HepG2 (cell line): Measurements from ENCODE around the gene NUTF2. TPM values are rescaled to one million over a fixed set of nuclear protein-coding genes. Genes with fewer than 3 reads are reported as not detected.
A peak's percentile ranks its signal among the peaks of the same experiment; 100 is the strongest.

Experiments
- ATF5 ChIP-seq: sonication (generic); formaldehyde crosslinking; IDR thresholded peaks from 2 replicates; pipeline ENCODE4 v1.4.0; 2020; ENCODE audit warnings: mild to moderate bottlenecking, low read depth, missing genetic modification reagents
- CCDC6 ChIP-seq: sonication (generic); formaldehyde crosslinking; IDR thresholded peaks from 2 replicates; pipeline ENCODE4 v1.8.1; 2022; ENCODE audit warnings: mild to moderate bottlenecking, missing genetic modification reagents, moderate library complexity
- CREB3 ChIP-seq: sonication (generic); formaldehyde crosslinking; IDR thresholded peaks from 2 replicates; pipeline ENCODE4 v1.5.0; 2020; ENCODE audit warnings: missing genetic modification reagents
- DR1 ChIP-seq: sonication (generic); formaldehyde crosslinking; IDR thresholded peaks from 2 replicates; pipeline ENCODE4 v1.8.0; 2021; ENCODE audit warnings: mild to moderate bottlenecking, missing genetic modification reagents, inconsistent platforms
- DZIP1 ChIP-seq: sonication (generic); formaldehyde crosslinking; IDR thresholded peaks from 2 replicates; pipeline ENCODE4 v1.5.0; 2020; ENCODE audit warnings: mild to moderate bottlenecking, missing genetic modification reagents
- KDM5A ChIP-seq: fragments of 200-600 bp; sonication (generic); IDR thresholded peaks from 2 replicates; pipeline ENCODE4 v1.7.0; 2018; ENCODE audit warnings: antibody characterized with exemption, mild to moderate bottlenecking, low read length, borderline replicate concordance
- MYNN ChIP-seq: sonication (generic); formaldehyde crosslinking; IDR thresholded peaks from 2 replicates; pipeline ENCODE4 v1.4.0; 2020; ENCODE audit warnings: mild to moderate bottlenecking, low read depth, missing genetic modification reagents
- NFIB ChIP-seq: sonication (generic); formaldehyde crosslinking; IDR thresholded peaks from 2 replicates; pipeline ENCODE4 v1.9.0; 2021; ENCODE audit warnings: missing genetic modification reagents, mild to moderate bottlenecking, borderline replicate concordance
- PATZ1 ChIP-seq: sonication (generic); formaldehyde crosslinking; IDR thresholded peaks from 2 replicates; pipeline ENCODE4 v1.4.0; 2020; ENCODE audit warnings: missing genetic modification reagents
- POGZ ChIP-seq: sonication (generic); formaldehyde crosslinking; IDR thresholded peaks from 2 replicates; pipeline ENCODE4 v1.4.0; 2020; ENCODE audit warnings: mild to moderate bottlenecking, missing genetic modification reagents
- SALL2 ChIP-seq: sonication (generic); formaldehyde crosslinking; IDR thresholded peaks from 2 replicates; pipeline ENCODE4 v1.8.1; 2023; ENCODE audit warnings: mild to moderate bottlenecking, missing genetic modification reagents, inconsistent platforms
- TOE1 ChIP-seq: sonication (generic); formaldehyde crosslinking; IDR thresholded peaks from 2 replicates; pipeline ENCODE4 v1.4.0; 2020; ENCODE audit warnings: mild to moderate bottlenecking, missing genetic modification reagents
- U2AF1 ChIP-seq: fragments of 200-400 bp; formaldehyde crosslinking; optimal IDR thresholded peaks from 2 replicates; pipeline ENCODE3; 2017; ENCODE audit warnings: mild to moderate bottlenecking, low read depth, low read length
- ZFX ChIP-seq: sonication (generic); formaldehyde crosslinking; IDR thresholded peaks from 2 replicates; pipeline ENCODE4 v1.4.0; 2020; ENCODE audit warnings: mild to moderate bottlenecking, low read depth, missing genetic modification reagents, moderate library complexity
- ZMAT3 ChIP-seq: sonication (generic); formaldehyde crosslinking; conservative IDR thresholded peaks from 2 replicates; pipeline ENCODE4 v1.7.0; 2021; ENCODE audit warnings: missing genetic modification reagents
- ZNF20 ChIP-seq: sonication (generic); formaldehyde crosslinking; IDR thresholded peaks from 2 replicates; pipeline ENCODE4 v1.4.0; 2020; ENCODE audit warnings: mild to moderate bottlenecking, moderate library complexity, missing genetic modification reagents
- ZNF225 ChIP-seq: sonication (generic); formaldehyde crosslinking; IDR thresholded peaks from 2 replicates; pipeline ENCODE4 v1.4.0; 2020; ENCODE audit warnings: mild to moderate bottlenecking, missing genetic modification reagents
- ZNF251 ChIP-seq: sonication (generic); formaldehyde crosslinking; IDR thresholded peaks from 2 replicates; pipeline ENCODE4 v1.9.0; 2021; ENCODE audit warnings: mild to moderate bottlenecking, missing genetic modification reagents
- ZNF33A ChIP-seq: sonication (generic); formaldehyde crosslinking; IDR thresholded peaks from 2 replicates; pipeline ENCODE4 v1.5.1; 2020; ENCODE audit warnings: missing genetic modification reagents, mild to moderate bottlenecking, moderate library complexity, borderline replicate concordance
- ZNF432 ChIP-seq: sonication (generic); formaldehyde crosslinking; IDR thresholded peaks from 2 replicates; pipeline ENCODE4 v1.5.0; 2020; ENCODE audit warnings: missing genetic modification reagents, mild to moderate bottlenecking, borderline replicate concordance
- ZNF44 ChIP-seq: sonication (generic); formaldehyde crosslinking; IDR thresholded peaks from 2 replicates; pipeline ENCODE4 v1.5.1; 2020; ENCODE audit warnings: mild to moderate bottlenecking, missing genetic modification reagents
- ZNF564 ChIP-seq: sonication (generic); formaldehyde crosslinking; IDR thresholded peaks from 2 replicates; pipeline ENCODE4 v1.8.1; 2023; ENCODE audit warnings: mild to moderate bottlenecking, missing genetic modification reagents
- ZNF614 ChIP-seq: IDR thresholded peaks from 2 replicates; pipeline ENCODE4 v1.6.1; 2018; ENCODE audit warnings: missing biosample characterization, missing genetic modification reagents, inconsistent platforms, borderline replicate concordance
- ZNF816 ChIP-seq: sonication (generic); formaldehyde crosslinking; IDR thresholded peaks from 2 replicates; pipeline ENCODE4 v1.8.0; 2022; ENCODE audit warnings: missing genetic modification reagents, mild to moderate bottlenecking, borderline replicate concordance
- polyA plus RNA-seq, 8 experiments: library from polyadenylated mRNA; depleted of rRNA in 3 of 8; stranded (reverse) in 7 of 8; unstranded in 1 of 8; fragments of >200 nt; fragmentation: Illumina TruSeq in 4 of 8; extraction: Trizol in 4 of 8; gene quantifications; 2 replicates each; pipeline versions ENCODE4 v1.2.1 to v1.2.3, GENCODE V29; 2011 to 2016; ENCODE audit warnings: low read depth in 4 of 8, missing spikeins in 1 of 8, mixed read lengths in 1 of 8; ENCODE audit not compliant: insufficient read depth in 1 of 8
- total RNA-seq, 5 experiments: library from RNA; depleted of rRNA; stranded (reverse); fragments of >200 nt; fragmentation: Illumina TruSeq; extraction: Trizol; gene quantifications; 2 replicates each; pipeline ENCODE4 v1.2.3, GENCODE V29; 2016; ENCODE audit warnings: low read depth in 1 of 5

Gene NUTF2
- total and polyA plus RNA-seq, 2 of the 13 experiments (the other 11 are each of a cell fraction or from before 2014, with no cell fraction given), result 168 to 214 TPM

GRCh38 chr16:67806428-67807147 is 40.1 kb upstream of the NUTF2 start, which contains the start of the genes RANBP10 and TSNAXIP1 (continued):
- TF ChIP-seq CREB3 (CRISPR knock-in tag) (no peak), ZNF614 (CRISPR knock-in tag) (no peak), DZIP1 (CRISPR knock-in tag) (no peak), DR1 (peak; percentile 93), KDM5A (peak; percentile 79), TOE1 (CRISPR knock-in tag) (no peak), NFIB (no peak), PATZ1 (CRISPR knock-in tag) (peak; percentile 98), ZMAT3 (CRISPR knock-in tag) (0 out of 2 replicates have a peak, but pooled peaks have one; percentile 20), ZNF432 (CRISPR knock-in tag) (no peak), ZNF33A (CRISPR knock-in tag) (no peak), ZNF20 (CRISPR knock-in tag) (no peak), CCDC6 (CRISPR knock-in tag) (no peak), ZFX (CRISPR knock-in tag) (peak; percentile 89; the same call in 1 of the 2 replicates), ZNF44 (CRISPR knock-in tag) (peak; percentile 96), MYNN (CRISPR knock-in tag) (peak; percentile 89; the same call in 1 of the 2 replicates), ATF5 (CRISPR knock-in tag) (no peak), ZNF225 (CRISPR knock-in tag) (peak; percentile 9; the same call in 1 of the 2 replicates), SALL2 (CRISPR knock-in tag) (peak; percentile 79; the same call in 1 of the 2 replicates), ZNF251 (no peak), POGZ (no peak; the same call in 1 of the 2 replicates), U2AF1 (peak; percentile 65), ZNF816 (no peak), ZNF564 (CRISPR knock-in tag) (peak; percentile 23; the same call in 1 of the 2 replicates)
